Mucosa of descending colon (tissue), 3 donors: Measurements from ENCODE around the gene CHD5. TPM values are rescaled to one million over a fixed set of nuclear protein-coding genes. Genes with fewer than 3 reads are reported as not detected.
A peak's percentile ranks its signal among the peaks of the same experiment; 100 is the strongest.

Experiments
- ATAC-seq: fragments of 200-7000 bp; cut with Tn5 transposase; one replicate; pipeline ENCODE4 v1.9.1; 2020; ENCODE audit warnings: mild to moderate bottlenecking, moderate library complexity
- DNase-seq, 3 donors: peaks; one replicate each; pipeline ENCODE4 v3.0.0-alpha.2; 2020
- H3K36me3 ChIP-seq: fragments of 200-600 bp; one replicate; pipeline ENCODE4 v1.8.0; 2021; ENCODE audit warnings: low read depth, mild to moderate bottlenecking
- H3K4me1 ChIP-seq: fragments of 200-600 bp; one replicate; pipeline ENCODE4 v1.8.0; 2021; ENCODE audit warnings: low read depth, mild to moderate bottlenecking
- H3K4me3 ChIP-seq: fragments of 200-600 bp; one replicate; pipeline ENCODE4 v1.8.0; 2021; ENCODE audit warnings: mild to moderate bottlenecking
- H3K9me3 ChIP-seq: fragments of 200-600 bp; one replicate; pipeline ENCODE4 v1.8.0; 2021; ENCODE audit warnings: mild to moderate bottlenecking
- CTCF ChIP-seq: fragments of 200-600 bp; IDR thresholded peaks from one replicate; pipeline ENCODE4 v1.8.0; 2022; ENCODE audit warnings: antibody characterized with exemption, mild to moderate bottlenecking
- intact Hi-C, 2 donors: fragments of 100-400 bp; cut with DNase I in 1 of 2; cut with micrococcal nuclease in 1 of 2; formaldehyde crosslinking; loops; one replicate each; pipeline versions ENCODE4 v1.11.0 to v1.11.1; 2022; cut with DNase I, micrococcal nuclease
- total RNA-seq, 3 donors: library from RNA; stranded (reverse); fragmentation: NEBNext Ultra II Directional in 2 of 3; extraction: Animal tissue kit (Norgen Biotek cat#: 25700) in 2 of 3; gene quantifications; one replicate each; pipeline versions ENCODE4 v1.2.1 to v1.2.4, GENCODE V29; 2021 to 2023
- donor health status: DM: no; HTN: no; CAD: no; lungs with moderate emphysema.
- donor health status: DM: no; HTN: no; CAD: no.
- donor health status: DM: no; HTN: yes; CAD: no.

CHD5 gene
- total RNA-seq, 3 donors from 2014 or later, result 0.17 to 2.1 (median 0.22) TPM

DNA sequence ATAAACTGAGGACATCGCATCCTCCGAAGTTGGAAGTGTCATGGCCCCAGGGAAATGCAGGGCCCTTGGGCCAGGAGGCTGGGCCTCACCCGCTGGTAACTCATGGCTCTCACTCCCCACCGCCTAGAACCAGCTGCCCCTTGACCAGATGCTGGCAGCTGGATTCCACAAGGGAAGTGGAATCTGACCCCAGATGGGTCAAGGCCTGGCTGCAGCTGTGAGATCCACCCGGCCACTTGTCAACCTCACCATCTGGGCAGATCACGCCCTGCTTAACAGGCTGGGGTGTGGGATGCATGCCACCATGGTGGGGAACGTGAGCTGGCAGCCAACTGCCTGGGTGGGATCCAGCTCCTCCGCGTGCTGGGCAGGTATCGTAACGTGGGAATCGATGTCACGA lies 108.9 kb downstream of the CHD5 start:
- Histone ChIP-seq H3K4me1 (no peaks in the 10 kb centered on the region), H3K4me3 (no peak overlapping the region), H3K9me3 (no peaks in the 10 kb centered on the region), H3K36me3 (no peaks in the 10 kb centered on the region)
- intact Hi-C loops, result no loop called here
- no peak for TF ChIP-seq CTCF
- DNase-seq, result peak in 1 of 3 donors; percentile 39
- no peak for ATAC-seq

DNA sequence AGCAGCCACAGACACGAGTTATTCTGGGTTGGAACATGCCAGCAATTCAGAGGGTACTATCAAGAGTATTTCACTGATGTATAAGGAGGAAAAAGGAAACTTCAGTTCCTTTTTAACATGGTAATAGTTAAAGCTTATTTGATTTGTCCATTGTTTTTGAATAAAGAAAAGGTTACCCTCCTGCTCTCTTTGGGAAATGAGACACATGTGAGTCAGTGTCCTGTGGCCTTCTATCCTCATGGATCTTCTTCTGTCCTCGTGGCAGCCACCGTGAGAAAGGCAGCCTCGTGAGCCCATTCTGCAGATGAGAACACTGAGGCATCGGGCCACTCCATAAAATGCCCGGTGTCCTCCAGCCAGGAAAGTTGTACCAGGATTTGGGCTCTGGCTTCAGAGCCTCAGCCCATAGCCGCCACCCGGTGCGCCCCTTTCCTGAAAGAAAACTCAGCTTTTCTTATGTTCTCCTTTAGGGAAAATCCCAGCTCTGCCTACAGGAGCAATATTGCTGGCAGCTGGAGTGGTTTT lies 109.6 kb downstream of the CHD5 start:
- no peak for TF ChIP-seq CTCF
- no peaks in the 10 kb centered on the region for H3K4me1 ChIP-seq
- no peak overlapping the region for H3K4me3 ChIP-seq
- ATAC-seq (no peak), DNase-seq (no peak)
- intact Hi-C loops, result no loop called here
- no peaks in the 10 kb centered on the region for H3K9me3 ChIP-seq
- H3K36me3 ChIP-seq, result no peaks in the 10 kb centered on the region

DNA sequence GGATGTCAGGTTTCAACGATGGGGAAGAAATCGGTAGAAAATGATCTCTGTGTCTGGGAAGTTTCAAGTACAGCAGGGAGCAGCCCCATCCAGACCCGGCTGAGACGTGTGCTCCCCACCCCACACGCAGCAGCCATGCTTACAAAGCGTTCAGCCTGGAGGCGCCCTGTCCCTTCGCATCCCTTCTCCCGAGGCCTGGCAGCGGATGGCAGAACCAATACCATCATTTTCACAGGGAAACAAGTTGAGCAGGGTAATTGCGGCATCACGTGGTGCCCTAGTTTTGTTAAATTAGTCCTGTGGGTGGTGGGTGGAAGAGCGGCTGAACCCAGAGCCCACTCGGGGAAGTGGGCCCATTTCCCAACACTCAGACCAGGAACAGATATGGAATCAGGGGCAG lies 110.5 kb downstream of the CHD5 start:
- Histone ChIP-seq H3K9me3 (no peaks in the 10 kb centered on the region), H3K4me3 (no peak overlapping the region), H3K4me1 (no peaks in the 10 kb centered on the region), H3K36me3 (no peaks in the 10 kb centered on the region)
- no peak for TF ChIP-seq CTCF
- intact Hi-C loops, result no loop called here
- ATAC-seq (no peak), DNase-seq (peak in 1 of 3 donors; percentile 41)

GRCh38 chr1:6068932-6069331 lies 111.2 kb downstream of the CHD5 start:
- no peak overlapping the region for H3K4me3 ChIP-seq
- no peak for TF ChIP-seq CTCF
- intact Hi-C loops, result no loop called here
- H3K4me1 ChIP-seq, result no peaks in the 10 kb centered on the region
- ATAC-seq (no peak), DNase-seq (no peak)
- no peaks in the 10 kb centered on the region for H3K36me3 ChIP-seq
- no peaks in the 10 kb centered on the region for H3K9me3 ChIP-seq

GRCh38 chr1:6068073-6068472 lies 112.0 kb downstream of the CHD5 start:
- intact Hi-C loops, result no loop called here
- H3K4me1 ChIP-seq, result no peaks in the 10 kb centered on the region
- no peaks in the 10 kb centered on the region for H3K36me3 ChIP-seq
- DNase-seq (no peak), ATAC-seq (no peak)
- no peak for TF ChIP-seq CTCF
- no peaks in the 10 kb centered on the region for H3K9me3 ChIP-seq
- H3K4me3 ChIP-seq, result no peak overlapping the region

DNA sequence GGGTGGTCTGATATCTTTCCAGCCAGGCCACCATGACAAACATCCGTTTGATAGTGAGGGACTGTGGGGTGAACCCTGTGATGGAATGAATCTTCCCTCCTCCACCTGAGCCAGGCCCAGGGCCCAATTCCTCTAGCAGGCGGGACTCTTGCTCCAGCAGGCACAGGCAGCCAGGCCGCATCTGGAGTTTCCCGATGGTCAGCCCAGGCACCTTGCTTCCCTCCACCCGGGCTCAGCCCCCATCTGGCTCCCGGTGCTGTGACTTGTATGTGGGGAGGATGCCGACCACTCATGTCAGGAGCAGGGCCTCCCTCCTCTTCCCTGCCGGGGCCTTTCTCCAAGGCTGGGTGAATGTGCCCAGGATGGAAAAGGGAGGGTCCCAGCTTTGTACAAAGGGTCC lies 113.4 kb downstream of the CHD5 start:
- H3K36me3 ChIP-seq, result no peaks in the 10 kb centered on the region
- ATAC-seq (no peak), DNase-seq (no peak)
- intact Hi-C loops, result no loop called here
- H3K4me1 ChIP-seq, result no peaks in the 10 kb centered on the region
- no peaks in the 10 kb centered on the region for H3K9me3 ChIP-seq
- no peak for TF ChIP-seq CTCF
- H3K4me3 ChIP-seq, result no peak overlapping the region
